ENCODE measurements around the gene KRT83.

Gene KRT83

DNA sequence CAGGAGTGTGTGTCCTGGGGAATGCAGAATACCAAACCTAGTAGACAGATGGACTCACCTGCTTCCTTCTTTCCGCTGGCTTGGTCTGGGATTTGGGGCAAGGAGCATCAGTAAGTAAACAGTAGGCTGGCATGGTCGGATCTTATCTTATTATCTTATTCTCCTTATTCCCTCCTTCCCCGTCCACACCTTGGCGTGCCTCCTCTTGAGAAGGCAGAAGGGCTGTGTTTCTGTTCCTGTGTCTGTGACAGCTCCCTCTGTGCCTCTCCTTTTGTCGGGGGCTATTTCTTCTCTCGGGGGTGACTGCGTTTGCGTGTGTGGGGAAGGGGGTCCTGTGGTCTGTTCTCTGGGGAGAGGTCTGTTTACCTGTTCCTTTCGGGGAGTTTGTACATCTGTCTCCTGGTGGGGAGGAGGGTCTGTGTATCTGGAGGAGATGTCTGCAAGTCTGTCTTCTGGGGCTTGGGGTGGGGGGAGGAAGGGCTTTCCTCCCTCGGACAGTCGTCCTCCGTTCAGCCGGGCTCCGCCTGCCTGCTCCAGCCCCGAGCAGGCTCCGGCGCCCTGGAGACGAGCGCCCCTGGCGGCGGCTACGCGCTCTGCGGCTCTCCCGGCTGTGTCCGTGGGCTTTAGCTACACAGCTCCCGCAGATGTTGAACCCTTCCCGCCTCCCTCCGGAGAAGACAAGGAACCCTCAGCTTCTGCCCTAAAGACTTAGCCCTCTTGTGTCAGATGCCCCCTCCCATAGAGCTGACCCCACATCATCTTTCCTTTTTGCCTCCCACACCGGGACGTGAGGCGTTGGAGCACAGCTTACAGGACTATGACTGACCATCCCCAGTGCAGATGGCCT, 42.4 kb downstream of the KRT83 start:
- no peak overlapping the region for H3K4me3 ChIP-seq (replicated peaks; ENCODE audit: low read depth, low read length)

DNA sequence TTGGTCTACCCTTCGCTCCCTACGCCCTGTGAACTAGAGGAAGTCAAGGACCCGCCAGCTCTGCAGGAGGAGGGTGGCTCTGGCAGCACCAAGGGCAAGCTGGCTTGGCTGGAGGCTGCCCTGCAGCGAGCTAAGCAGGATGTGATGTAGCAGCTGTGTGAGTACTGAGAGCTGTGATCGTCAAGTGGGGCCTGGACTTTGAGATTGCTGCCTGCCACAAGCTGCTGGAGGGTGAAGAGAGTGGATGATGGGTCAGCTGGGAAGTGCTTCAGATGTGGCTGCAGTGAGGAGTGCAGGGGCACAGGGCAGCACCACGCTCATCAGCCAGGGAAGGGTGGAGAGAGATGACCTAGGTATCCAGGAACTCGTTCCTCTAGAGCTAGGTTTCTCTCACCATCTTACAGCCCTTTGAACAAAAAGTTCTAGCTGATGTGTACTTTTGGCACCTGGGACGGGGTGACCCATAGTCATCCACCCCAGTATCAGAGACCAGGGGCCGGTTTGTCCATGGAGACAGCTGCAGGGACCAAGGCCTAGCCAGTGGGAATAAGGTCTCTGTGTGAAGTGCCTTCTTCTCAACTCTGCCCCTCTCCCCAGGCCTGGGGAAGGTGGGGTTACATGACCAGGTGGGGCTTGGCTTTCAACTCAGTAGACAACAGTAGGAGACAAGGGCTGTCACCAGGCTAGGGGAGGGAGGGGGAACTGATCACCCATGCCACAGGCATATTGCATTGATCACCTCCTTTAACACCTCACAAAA, 43.5 kb downstream of the KRT83 start:
- H3K4me3 ChIP-seq (replicated peaks; ENCODE audit: low read depth, low read length), result no peak overlapping the region
- TF ChIP-seq, protein P1, sequence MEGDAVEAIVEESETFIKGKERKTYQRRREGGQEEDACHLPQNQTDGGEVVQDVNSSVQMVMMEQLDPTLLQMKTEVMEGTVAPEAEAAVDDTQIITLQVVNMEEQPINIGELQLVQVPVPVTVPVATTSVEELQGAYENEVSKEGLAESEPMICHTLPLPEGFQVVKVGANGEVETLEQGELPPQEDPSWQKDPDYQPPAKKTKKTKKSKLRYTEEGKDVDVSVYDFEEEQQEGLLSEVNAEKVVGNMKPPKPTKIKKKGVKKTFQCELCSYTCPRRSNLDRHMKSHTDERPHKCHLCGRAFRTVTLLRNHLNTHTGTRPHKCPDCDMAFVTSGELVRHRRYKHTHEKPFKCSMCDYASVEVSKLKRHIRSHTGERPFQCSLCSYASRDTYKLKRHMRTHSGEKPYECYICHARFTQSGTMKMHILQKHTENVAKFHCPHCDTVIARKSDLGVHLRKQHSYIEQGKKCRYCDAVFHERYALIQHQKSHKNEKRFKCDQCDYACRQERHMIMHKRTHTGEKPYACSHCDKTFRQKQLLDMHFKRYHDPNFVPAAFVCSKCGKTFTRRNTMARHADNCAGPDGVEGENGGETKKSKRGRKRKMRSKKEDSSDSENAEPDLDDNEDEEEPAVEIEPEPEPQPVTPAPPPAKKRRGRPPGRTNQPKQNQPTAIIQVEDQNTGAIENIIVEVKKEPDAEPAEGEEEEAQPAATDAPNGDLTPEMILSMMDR (IDR thresholded peaks at IDR 0.05; ENCODE audit: insufficient read depth, low read length, poor library complexity, severe bottlenecking), result no peak
- H3K36me3 ChIP-seq (ENCODE audit: control insufficient read depth, insufficient read depth, low read length), result no peaks in the 10 kb centered on the region
- DNase-seq (ENCODE audit: extremely low read depth, insufficient read length), result no peak
- H3K27me3 ChIP-seq (replicated peaks; ENCODE audit: control insufficient read depth, insufficient read depth, low read length), result no peaks in the 10 kb centered on the region; the same call in 1 of the 2 replicates

More for the DNA sequence above, 42.4 kb downstream of the KRT83 start:
- TF ChIP-seq, protein P1 (IDR thresholded peaks at IDR 0.05; ENCODE audit: insufficient read depth, low read length, poor library complexity, severe bottlenecking), result peak; percentile 98
- Histone ChIP-seq H3K27me3 (replicated peaks; ENCODE audit: control insufficient read depth, insufficient read depth, low read length) (no peaks in the 10 kb centered on the region; the same call in 1 of the 2 replicates), H3K36me3 (ENCODE audit: control insufficient read depth, insufficient read depth, low read length) (no peaks in the 10 kb centered on the region)
- peak; percentile 78 for DNase-seq (ENCODE audit: extremely low read depth, insufficient read length)

DNA sequence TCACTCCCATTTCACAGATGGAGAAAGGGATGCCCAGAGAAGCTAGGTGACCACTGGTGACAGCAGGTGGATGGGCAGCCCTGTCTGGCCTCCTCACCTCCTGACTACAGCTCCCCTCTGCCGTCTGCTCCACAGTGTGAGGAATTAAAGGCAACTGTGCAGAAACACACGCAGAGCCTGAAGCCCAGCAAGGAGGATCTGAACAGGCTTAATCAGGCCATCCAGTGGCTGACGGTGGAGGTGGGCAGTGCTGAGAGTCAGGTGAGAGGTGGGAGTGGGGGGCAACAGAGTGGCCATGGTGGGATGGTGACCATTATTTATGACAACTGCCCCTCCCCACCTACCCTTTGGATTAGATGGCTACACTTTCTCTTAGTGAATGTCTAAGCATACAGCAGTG, 45.5 kb downstream of the KRT83 start:
- TF ChIP-seq, protein P1 (IDR thresholded peaks at IDR 0.05; ENCODE audit: insufficient read depth, low read length, poor library complexity, severe bottlenecking), result no peak
- no peak for DNase-seq (ENCODE audit: extremely low read depth, insufficient read length)

DNA sequence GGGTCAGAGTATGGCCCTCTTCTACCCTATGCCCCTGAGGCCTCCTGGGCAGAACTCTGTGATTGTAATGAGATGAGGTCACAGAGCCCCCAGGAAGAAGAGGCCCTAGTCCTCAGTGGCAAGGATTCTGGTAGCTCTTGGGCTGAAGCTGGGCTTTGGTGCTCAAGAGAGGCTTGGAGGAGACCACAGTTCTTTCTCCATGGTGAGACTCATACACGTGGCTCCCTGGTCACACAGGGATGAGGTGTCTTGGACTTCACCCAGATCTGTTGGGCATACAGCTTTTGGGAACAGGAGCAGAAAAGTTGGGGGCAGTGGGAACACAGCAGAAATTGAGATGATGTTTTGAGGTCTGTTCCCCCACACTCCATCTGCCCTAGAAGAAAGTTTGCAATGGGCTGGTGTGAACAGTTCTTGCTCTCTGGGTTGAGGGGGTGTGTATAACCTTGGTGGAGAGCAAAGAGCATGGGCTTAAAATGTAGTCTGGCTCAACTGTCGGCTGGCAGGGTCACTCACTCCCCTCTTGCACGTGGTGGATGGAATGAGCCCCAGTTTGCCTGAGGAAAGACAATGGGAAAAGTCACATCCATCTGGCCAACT, 46.6 kb downstream of the KRT83 start, which contains the start of gene KRT86:
TSS of gene KRT86 (plus strand) at position 125 of the 600 bp plus-strand sequence. CDS start 27,272 bp downstream, outside the sequence.
- Histone ChIP-seq H3K36me3 (ENCODE audit: control insufficient read depth, insufficient read depth, low read length) (no peaks in the 10 kb centered on the region), H3K4me3 (replicated peaks; ENCODE audit: low read depth, low read length) (no peak within 1 kb of the TSS), H3K27me3 (replicated peaks; ENCODE audit: control insufficient read depth, insufficient read depth, low read length) (no peaks in the 10 kb centered on the region)
- no peak for DNase-seq (ENCODE audit: extremely low read depth, insufficient read length)
- TF ChIP-seq, protein P1 (IDR thresholded peaks at IDR 0.05; ENCODE audit: insufficient read depth, low read length, poor library complexity, severe bottlenecking), result no peak

More for the DNA sequence above, 45.5 kb downstream of the KRT83 start:
- Histone ChIP-seq H3K27me3 (replicated peaks; ENCODE audit: control insufficient read depth, insufficient read depth, low read length) (no peaks in the 10 kb centered on the region), H3K4me3 (replicated peaks; ENCODE audit: low read depth, low read length) (no peak overlapping the region), H3K36me3 (ENCODE audit: control insufficient read depth, insufficient read depth, low read length) (no peaks in the 10 kb centered on the region)

DNA sequence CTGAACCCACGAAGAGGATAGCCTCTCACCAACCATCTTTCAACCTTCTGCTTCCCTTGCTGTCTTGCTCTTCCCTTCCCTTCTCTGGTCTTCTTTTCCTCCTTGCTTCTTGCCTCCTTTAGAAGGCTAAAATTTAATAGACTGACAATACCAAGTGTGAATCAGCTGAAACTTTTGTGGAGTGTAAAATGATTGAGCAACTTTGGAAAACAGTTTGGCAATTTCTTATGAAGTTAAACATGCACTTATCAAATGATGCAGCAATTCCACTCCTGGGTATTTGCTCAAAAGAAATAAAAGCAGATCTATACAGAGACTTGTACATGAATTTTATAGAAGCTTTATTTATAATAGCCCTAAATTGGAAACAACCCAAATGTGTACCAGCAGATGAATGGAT, 50.0 kb downstream of the KRT83 start:
- DNase-seq (ENCODE audit: extremely low read depth, insufficient read length), result no peak
- TF ChIP-seq, protein P1 (IDR thresholded peaks at IDR 0.05; ENCODE audit: insufficient read depth, low read length, poor library complexity, severe bottlenecking), result no peak
- Histone ChIP-seq H3K36me3 (ENCODE audit: control insufficient read depth, insufficient read depth, low read length) (no peaks in the 10 kb centered on the region), H3K4me3 (replicated peaks; ENCODE audit: low read depth, low read length) (no peak overlapping the region), H3K27me3 (replicated peaks; ENCODE audit: control insufficient read depth, insufficient read depth, low read length) (no peaks in the 10 kb centered on the region)

All from GM06990 (cell line).